IMR-90 (cell line): ENCODE data around the gene NUTM2B.
"Not testable (repeated sequence)": the region's sequence is repeated elsewhere in the genome, so short reads cannot be mapped to it uniquely, and the experiment has no call there.

Experiments
- BHLHE40 ChIP-seq: fragments of 150-350 bp; IDR thresholded peaks from 2 replicates; pipeline ENCODE4 v1.6.1; 2016; ENCODE audit warnings: mild to moderate bottlenecking, low read depth, low read length
- CTCF ChIP-seq: conservative IDR thresholded peaks from 2 replicates; pipeline ENCODE4 v1.5.1; 2012; ENCODE audit warnings: mild to moderate bottlenecking, low read depth, low read length, improper control_type of control experiment
- FOS ChIP-seq: fragments of 150-350 bp; IDR thresholded peaks from 2 replicates; pipeline ENCODE4 v1.6.1; 2016; ENCODE audit warnings: low read depth, low read length
- MAFK ChIP-seq: IDR thresholded peaks from 2 replicates; pipeline ENCODE4 v1.6.1; 2012; ENCODE audit warnings: low read depth, low read length, improper control_type of control experiment
- MAZ ChIP-seq: IDR thresholded peaks from 2 replicates; pipeline ENCODE4 v1.6.1; 2012; ENCODE audit warnings: low read depth, mild to moderate bottlenecking, low read length, improper control_type of control experiment, moderate library complexity, borderline replicate concordance
- POLR2A ChIP-seq: IDR thresholded peaks from 2 replicates; pipeline ENCODE4 v1.6.1; 2012; ENCODE audit warnings: mild to moderate bottlenecking, low read depth, low read length
- RAD21 ChIP-seq: IDR thresholded peaks from 2 replicates; pipeline ENCODE4 v1.6.1; 2012; ENCODE audit warnings: low read length, improper control_type of control experiment
- RCOR1 ChIP-seq: IDR thresholded peaks from 2 replicates; pipeline ENCODE4 v1.6.1; 2012; ENCODE audit warnings: mild to moderate bottlenecking, low read length, improper control_type of control experiment; ENCODE audit not compliant: insufficient replicate concordance
- USF2 ChIP-seq: fragments of 150-350 bp; IDR thresholded peaks from 2 replicates; pipeline ENCODE4 v1.6.1; 2017; ENCODE audit warnings: mild to moderate bottlenecking, antibody characterized with exemption, low read length, low read depth
- TF ChIP-seq, protein P1 (sequence below): fragments of 150-350 bp; IDR thresholded peaks from 2 replicates; pipeline ENCODE4 v1.6.1; 2016; ENCODE audit warnings: low read depth, mild to moderate bottlenecking, low read length, moderate library complexity, borderline replicate concordance

DNA sequence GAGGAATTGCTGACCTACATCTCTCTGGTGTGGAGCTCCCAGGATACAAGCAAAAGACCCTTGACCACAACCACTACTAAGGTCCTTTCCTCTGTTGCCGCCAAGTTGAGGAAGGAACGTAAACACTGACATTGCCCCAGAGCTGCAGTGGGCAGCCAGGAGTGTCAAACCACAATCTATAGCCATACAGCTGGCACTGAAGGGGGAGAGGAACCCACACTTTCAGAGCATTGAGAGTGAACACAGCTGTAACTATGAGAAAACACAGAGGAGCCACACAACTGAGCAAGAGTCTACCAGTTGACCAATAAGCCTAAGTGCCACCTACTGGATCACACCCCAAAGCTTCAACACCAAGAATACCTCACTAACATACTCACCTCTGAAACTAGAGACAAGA lies 45.5 kb downstream of the NUTM2B start:
- TF ChIP-seq CTCF, POLR2A, MAFK, FOS, USF2, MAZ, BHLHE40, RAD21, RCOR1: not testable (repeated sequence)
- TF ChIP-seq, protein P1, sequence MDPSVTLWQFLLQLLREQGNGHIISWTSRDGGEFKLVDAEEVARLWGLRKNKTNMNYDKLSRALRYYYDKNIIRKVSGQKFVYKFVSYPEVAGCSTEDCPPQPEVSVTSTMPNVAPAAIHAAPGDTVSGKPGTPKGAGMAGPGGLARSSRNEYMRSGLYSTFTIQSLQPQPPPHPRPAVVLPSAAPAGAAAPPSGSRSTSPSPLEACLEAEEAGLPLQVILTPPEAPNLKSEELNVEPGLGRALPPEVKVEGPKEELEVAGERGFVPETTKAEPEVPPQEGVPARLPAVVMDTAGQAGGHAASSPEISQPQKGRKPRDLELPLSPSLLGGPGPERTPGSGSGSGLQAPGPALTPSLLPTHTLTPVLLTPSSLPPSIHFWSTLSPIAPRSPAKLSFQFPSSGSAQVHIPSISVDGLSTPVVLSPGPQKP = not testable (repeated sequence)
